GM04504 (cell line): ENCODE results near the gene ZDHHC20.
"Not testable (repeated sequence)": the region's sequence is repeated elsewhere in the genome, so short reads cannot be mapped to it uniquely, and the experiment has no call there.

ENCODE experiments used
- DNase-seq: peaks from one replicate; pipeline ENCODE4 v3.0.0-alpha.2; 2012; ENCODE audit warnings: low read depth

ZDHHC20 gene

GRCh38 chr13:21435687-21436151 is 23.4 kb downstream of the ZDHHC20 start:
- DNase-seq = peak; percentile 66

GRCh38 chr13:21435231-21435630 is 23.9 kb downstream of the ZDHHC20 start:
- no peak for DNase-seq

- no peak for DNase-seq
These were observed 24.5 kb downstream of the ZDHHC20 start for GRCh38 chr13:21434588-21434987.

- no peak for DNase-seq
These were observed 29.9 kb downstream of the ZDHHC20 start for GRCh38 chr13:21429211-21429610.

- no peak for DNase-seq
These were observed 31.4 kb downstream of the ZDHHC20 start for GRCh38 chr13:21427741-21428140.

GRCh38 chr13:21426238-21426637 is 32.9 kb downstream of the ZDHHC20 start:
- no peak for DNase-seq

GRCh38 chr13:21420706-21421105 is 38.4 kb downstream of the ZDHHC20 start:
- no peak for DNase-seq

GRCh38 chr13:21413013-21413412 is 46.1 kb downstream of the ZDHHC20 start:
- DNase-seq = no peak

GRCh38 chr13:21410453-21410852 is 48.6 kb downstream of the ZDHHC20 start:
- DNase-seq = not testable (repeated sequence)

- DNase-seq = no peak
These were observed 53.8 kb downstream of the ZDHHC20 start for GRCh38 chr13:21405309-21405708.

- no peak for DNase-seq
These were observed 56.4 kb downstream of the ZDHHC20 start for GRCh38 chr13:21402586-21403307.

GRCh38 chr13:21399741-21400140 is 59.4 kb downstream of the ZDHHC20 start:
- DNase-seq = no peak

GRCh38 chr13:21395953-21396352 is 63.1 kb downstream of the ZDHHC20 start:
- DNase-seq = no peak

GRCh38 chr13:21389124-21389523 is 70.0 kb downstream of the ZDHHC20 start:
- no peak for DNase-seq

GRCh38 chr13:21385710-21386109 is 73.4 kb downstream of the ZDHHC20 start:
- no peak for DNase-seq

- no peak for DNase-seq
These were observed 76.0 kb downstream of the ZDHHC20 start for GRCh38 chr13:21383090-21383489.

- not testable (repeated sequence) for DNase-seq
These were observed 81.8 kb downstream of the ZDHHC20 start for GRCh38 chr13:21376998-21377985.

GRCh38 chr13:21372530-21372929 is 86.6 kb downstream of the ZDHHC20 start:
- DNase-seq = no peak

GRCh38 chr13:21371011-21371410 is 88.1 kb downstream of the ZDHHC20 start:
- no peak for DNase-seq

- DNase-seq = no peak
These were observed 93.5 kb downstream of the ZDHHC20 start for GRCh38 chr13:21365574-21365973.

GRCh38 chr13:21364916-21365315 is 94.2 kb downstream of the ZDHHC20 start:
- DNase-seq = no peak

GRCh38 chr13:21364357-21364756 is 94.7 kb downstream of the ZDHHC20 start:
- no peak for DNase-seq

GRCh38 chr13:21362741-21363140 is 96.4 kb downstream of the ZDHHC20 start:
- DNase-seq = no peak
